IPS DF 4.7 (cell line): ENCODE data around the gene LAX1.
"Not testable (repeated sequence)": the region's sequence is repeated elsewhere in the genome, so short reads cannot be mapped to it uniquely, and the experiment has no call there.

ENCODE experiments used
- DNase-seq: peaks from one replicate; pipeline ENCODE4 v3.0.0-alpha.2; 2013; ENCODE audit warnings: low spot score; ENCODE audit errors: extremely low read depth

The LAX1 gene

DNA sequence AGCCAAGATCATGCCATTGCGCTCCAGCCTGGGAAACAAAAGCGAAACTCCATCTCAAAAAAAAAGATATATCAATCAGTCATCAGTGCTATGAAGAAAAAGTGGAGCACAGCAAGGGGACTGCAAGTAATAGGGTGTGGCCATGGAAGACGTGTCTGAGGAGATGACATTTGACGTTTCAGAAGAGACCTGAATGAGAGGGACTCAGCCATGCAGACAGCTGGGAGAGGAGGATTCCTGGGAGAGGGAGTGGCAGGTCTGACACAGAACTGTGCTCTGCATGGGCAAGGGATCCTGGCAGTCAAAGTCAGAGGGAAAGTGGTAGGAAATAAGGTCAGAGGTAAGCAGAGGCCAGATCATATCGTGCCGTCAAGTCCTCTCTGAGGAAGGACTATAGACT, 3.3 kb downstream of the LAX1 start:
- DNase-seq, result no peak

GRCh38 chr1:203769505-203770343, 4.7 kb downstream of the LAX1 start:
- DNase-seq, result no peak

GRCh38 chr1:203771901-203772301, 6.9 kb downstream of the LAX1 start:
- no peak for DNase-seq

DNA sequence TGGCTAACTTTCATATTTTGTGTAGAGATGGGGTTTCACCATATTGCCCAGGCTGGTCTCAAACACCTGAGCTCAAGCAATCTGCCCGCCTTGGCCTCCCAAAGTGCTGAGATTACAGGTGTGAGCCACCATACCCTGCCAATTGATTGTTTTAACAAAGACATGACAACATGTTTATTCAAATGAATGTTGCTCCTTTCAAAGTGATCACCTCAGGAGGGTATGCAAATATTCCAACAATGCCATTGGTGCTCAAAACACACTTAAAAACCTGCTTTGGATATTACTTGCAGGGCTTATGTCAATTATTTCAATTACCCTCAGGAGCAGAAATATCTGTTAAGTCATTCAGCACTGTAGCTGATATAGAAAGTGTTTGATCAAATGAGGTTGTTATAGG, 7.9 kb downstream of the LAX1 start:
- no peak for DNase-seq

- no peak for DNase-seq
Observed at GRCh38 chr1:203776636-203777035, 11.7 kb downstream of the LAX1 start.

DNA sequence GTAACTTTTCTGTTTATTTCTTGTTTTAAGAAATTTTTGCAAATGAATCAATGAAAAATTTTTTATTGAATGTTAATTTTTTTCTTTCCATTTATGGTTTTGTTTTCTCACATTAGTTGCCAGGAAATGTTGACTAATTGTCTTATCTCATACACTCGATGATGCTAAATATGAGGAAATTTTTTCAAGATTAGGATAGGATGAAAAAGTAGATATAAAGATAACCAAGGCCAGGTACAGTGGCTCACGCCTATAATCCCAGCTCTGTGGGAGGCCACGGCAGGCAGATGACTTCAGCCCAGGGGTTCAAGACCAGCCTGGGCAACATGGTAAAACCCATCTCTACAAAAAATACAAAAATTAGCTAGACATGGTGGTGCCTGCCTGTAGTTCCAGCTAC, 12.6 kb downstream of the LAX1 start:
- DNase-seq, result no peak

GRCh38 chr1:203778146-203778545, 13.2 kb downstream of the LAX1 start:
- DNase-seq, result no peak

DNA sequence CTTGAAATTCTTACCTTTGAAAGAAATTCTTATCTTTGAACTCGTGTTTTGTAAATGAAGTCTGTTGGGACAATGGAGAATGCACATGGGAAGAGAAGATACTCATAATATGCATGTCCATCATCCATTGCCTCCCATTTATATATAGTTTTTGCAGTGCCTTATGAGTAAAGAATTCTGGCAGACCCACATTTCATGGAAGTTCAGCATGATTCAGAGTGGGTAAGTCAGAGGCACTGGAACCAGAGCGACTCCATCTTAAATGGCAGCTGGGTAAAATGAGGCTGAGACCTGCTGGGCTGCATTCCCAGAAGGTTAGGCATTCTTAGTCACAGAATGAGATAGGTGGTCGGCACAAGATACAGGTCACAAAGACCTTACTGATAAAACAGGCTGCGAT, 13.8 kb downstream of the LAX1 start:
- no peak for DNase-seq

DNA sequence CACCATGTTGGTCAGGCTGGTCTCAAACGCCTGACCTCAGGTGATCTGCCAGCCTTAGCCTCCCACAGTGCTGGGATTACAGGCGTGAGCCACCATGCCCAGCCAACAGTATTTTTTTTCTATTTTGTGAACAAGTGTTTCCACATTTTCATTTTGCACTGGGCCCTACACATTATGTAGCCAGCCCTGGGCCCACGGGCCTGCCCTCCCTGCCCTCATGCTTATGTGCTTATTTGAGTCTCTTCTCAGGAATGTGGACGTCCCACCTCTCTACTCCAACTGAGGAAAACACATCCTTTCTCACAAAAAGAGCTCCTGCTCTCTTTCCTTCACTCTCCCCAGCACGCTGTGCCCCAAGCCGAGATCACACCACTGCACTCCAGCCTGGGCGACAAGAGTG, 17.0 kb downstream of the LAX1 start:
- DNase-seq, result no peak

- no peak for DNase-seq
Observed at GRCh38 chr1:203789966-203790365, 25.0 kb downstream of the LAX1 start.

DNA sequence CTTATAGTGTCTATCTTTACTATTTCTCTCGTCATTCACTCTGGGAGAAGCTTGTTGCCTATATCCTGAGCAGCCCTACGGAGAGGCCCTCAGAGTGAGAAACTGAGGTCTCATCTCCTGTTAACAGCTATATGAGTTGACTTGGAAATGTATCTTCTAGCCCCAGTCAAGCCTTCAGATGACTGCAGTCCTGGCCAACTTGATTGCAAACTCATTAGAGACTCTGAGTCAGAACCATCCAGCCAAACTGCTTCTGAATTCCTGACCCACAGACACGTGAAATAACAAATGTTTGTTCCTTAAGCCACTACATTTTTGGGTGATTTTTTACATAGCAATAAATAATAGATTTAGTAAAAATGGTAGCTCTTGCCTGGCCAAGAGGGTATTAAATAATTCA, 26.5 kb downstream of the LAX1 start:
- no peak for DNase-seq

DNA sequence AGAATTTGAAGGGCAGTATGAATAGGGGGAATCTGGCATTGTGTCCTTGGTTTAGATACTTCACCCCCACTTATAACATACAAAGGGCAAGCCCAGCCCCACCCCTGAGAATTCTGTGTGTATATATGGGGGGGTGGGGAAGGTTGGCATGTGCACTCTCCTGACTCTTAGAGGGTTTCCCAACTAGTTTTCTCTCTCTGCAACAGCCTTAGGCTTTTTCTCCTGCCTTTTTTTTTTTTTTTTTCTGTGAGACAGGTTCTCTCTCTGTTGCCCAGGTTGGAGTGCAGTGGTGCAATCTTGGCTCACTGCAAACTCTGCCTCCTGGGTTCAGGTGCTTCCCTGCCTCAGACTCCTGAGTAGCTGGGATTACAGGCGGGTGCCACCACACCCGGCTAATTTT, 27.5 kb downstream of the LAX1 start:
- no peak for DNase-seq

DNA sequence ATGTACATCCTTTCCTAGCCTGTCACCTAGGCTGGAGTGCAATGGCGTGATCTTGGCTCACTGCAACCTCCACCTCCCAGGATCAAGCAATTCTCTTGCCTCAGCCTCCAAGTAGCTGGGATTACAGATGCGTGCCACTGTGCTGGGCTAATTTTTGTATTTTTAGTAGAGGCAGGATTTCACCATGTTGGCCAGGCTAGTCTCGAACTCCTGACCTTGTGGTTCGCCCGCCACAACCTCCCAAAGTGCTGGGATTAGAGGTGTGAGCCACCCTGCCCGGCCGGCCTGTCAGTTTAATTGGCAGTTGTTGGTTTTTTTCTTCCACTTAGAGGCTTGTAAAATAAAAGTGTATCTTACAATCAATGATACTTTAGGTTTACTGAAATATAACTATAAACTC, 28.6 kb downstream of the LAX1 start:
- DNase-seq, result not testable (repeated sequence)

GRCh38 chr1:203794764-203795440, 29.9 kb downstream of the LAX1 start:
- no peak for DNase-seq

DNA sequence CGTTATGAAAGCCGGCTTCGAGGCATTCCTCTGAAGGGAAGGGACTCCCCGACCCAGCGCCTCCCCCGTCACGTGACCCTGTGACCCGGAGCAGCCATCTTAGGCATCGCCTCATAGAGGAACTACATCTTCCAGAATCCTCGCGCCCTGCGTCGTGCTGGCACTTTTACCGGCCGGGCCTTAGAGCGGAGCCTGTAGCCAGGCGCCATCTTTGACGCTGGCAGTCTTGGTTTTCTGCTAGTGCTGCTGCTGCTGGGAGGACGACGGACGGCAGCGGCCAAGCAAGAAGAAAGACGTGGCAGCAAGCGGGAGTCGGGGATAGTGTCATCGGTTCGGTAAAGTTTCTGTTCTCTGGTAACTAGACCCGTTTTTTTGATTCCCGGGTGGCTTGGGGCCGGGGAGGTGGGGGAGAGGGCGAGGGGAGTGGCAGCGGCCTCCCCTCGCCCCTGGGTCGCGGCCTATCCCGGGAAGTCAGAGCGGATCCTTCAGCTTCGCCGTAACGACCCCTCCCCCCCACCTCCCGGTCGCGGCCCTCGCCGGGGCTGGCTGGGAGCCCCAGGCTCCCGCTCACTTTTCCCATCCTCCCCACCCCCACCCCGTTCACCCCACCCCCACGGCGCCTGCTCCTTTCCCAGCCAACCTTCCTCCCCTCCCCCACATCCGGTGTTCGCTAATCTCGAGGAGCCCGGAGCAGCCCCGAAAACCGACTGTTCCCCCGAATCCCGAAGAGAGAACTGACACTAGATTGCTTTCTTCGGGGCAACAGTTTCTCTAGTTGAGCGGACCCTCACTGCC, 30.7 kb downstream of the LAX1 start, which contains the start of the genes ZBED6 and ZC3H11A:
TSS of gene ZBED6 (plus strand) at position 183 of the 795 bp plus-strand sequence. CDS start 1,900 bp downstream, outside the sequence.
TSS of gene ZC3H11A (plus strand) at position 183 of the 795 bp plus-strand sequence. CDS start 21,448 bp downstream, outside the sequence.
- DNase-seq, result peak; percentile 87

DNA sequence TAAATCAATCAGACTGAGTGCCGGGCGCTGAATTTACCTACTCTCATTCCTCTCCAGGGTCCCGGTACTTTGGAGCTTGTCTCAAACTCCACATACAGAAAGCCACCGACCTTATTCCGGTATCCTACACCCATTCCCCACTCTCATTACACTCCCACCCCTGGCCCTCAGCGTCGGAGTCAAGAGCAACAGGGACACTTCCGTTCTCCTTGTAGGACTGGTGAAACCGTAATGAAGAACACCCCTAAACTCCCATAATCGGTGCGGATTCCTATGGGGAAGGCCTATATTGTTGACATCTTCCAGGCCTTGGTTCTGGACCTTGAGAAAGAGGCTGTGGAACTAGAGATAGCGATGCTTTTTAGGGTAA, 31.2 kb downstream of the LAX1 start:
- DNase-seq, result no peak

GRCh38 chr1:203797216-203797615, 32.2 kb downstream of the LAX1 start:
- DNase-seq, result no peak

- DNase-seq, result no peak
Observed at GRCh38 chr1:203797948-203798655, 33.1 kb downstream of the LAX1 start.

- DNase-seq, result no peak
Observed at GRCh38 chr1:203799157-203799556, 34.2 kb downstream of the LAX1 start.

DNA sequence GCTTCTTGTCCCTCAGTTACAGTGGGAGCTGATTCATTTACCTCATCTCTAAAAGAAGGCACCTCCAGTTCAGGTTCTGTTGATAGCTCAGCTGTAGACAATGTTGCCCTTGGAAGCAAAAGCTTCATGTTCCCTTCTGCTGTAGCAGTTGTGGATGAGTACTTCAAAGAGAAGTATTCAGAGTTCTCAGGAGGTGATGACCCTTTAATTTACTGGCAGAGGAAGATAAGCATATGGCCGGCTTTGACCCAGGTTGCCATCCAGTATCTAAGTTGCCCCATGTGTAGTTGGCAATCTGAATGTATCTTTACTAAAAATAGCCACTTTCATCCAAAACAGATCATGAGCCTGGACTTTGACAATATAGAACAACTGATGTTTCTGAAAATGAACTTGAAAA, 35.0 kb downstream of the LAX1 start:
- DNase-seq, result no peak

DNA sequence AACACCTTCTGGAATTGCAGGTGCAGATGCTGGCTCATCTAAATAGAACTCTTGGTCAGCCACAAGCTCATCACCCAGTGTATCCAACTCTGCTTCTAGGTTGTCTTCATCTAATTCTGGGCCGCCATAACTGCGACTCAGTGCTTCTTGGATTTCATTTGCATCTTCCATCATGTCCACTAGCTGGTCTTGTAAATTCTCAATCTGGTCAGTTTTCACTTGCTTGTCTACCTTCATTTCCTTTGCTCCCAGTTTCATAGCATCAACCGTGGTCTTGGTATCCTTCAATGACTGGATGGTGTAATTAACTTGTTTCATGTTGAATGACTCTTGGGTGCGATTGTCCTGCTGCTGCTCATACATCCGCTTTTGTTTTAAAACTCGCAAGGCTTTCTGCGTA, 40.7 kb downstream of the LAX1 start:
- DNase-seq, result no peak
